ENCODE data around the gene IL37.

IL37 gene

DNA sequence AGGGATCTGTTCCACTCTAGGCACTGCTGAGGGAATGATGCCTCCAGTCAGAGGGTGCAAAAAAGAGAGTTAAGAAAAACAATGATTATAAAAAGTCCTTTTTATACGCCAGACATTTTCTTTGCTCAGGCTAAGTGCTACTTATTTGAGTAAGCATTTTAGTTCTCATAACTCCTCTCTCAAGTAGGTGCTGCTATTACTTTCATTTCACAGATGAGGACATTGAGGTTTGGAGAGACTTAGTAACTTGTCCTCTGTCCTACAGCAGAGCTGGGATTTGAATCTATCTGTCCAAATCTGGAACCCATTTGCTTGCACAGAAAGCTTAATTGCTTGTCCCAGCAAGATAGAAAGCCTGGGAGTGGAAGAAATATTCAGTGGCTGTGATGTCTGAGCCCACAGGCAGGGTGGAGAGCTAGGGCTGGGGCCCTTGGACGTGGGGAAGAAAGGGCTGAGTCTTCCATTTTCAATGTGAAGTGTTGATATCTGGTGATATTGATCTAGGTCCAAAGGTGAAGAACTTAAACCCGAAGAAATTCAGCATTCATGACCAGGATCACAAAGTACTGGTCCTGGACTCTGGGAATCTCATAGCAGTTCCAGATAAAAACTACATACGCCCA, 5.8 kb downstream of the IL37 start:
- no peak for DNase-seq (ENCODE audit: low read depth)
- TF ChIP-seq POLR2A (IDR thresholded peaks at IDR 0.05; ENCODE audit: extremely low read depth, insufficient read length) (no peak), MYC (IDR thresholded peaks at IDR 0.05; ENCODE audit: low read depth, low read length) (no peak)
- TF ChIP-seq, protein P1, sequence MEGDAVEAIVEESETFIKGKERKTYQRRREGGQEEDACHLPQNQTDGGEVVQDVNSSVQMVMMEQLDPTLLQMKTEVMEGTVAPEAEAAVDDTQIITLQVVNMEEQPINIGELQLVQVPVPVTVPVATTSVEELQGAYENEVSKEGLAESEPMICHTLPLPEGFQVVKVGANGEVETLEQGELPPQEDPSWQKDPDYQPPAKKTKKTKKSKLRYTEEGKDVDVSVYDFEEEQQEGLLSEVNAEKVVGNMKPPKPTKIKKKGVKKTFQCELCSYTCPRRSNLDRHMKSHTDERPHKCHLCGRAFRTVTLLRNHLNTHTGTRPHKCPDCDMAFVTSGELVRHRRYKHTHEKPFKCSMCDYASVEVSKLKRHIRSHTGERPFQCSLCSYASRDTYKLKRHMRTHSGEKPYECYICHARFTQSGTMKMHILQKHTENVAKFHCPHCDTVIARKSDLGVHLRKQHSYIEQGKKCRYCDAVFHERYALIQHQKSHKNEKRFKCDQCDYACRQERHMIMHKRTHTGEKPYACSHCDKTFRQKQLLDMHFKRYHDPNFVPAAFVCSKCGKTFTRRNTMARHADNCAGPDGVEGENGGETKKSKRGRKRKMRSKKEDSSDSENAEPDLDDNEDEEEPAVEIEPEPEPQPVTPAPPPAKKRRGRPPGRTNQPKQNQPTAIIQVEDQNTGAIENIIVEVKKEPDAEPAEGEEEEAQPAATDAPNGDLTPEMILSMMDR (IDR thresholded peaks at IDR 0.05; ENCODE audit: low read depth, low read length), result no peak
- TF ChIP-seq, protein P2, sequence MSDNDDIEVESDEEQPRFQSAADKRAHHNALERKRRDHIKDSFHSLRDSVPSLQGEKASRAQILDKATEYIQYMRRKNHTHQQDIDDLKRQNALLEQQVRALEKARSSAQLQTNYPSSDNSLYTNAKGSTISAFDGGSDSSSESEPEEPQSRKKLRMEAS (IDR thresholded peaks at IDR 0.05; ENCODE audit: low read depth, low read length), result no peak
- no peak overlapping the region for H3K4me3 ChIP-seq (ENCODE audit: low read depth, low read length)

- DNase-seq (ENCODE audit: low read depth), result no peak
- TF ChIP-seq, protein P2 (IDR thresholded peaks at IDR 0.05; ENCODE audit: low read depth, low read length), result no peak
- TF ChIP-seq POLR2A (IDR thresholded peaks at IDR 0.05; ENCODE audit: extremely low read depth, insufficient read length) (no peak), MYC (IDR thresholded peaks at IDR 0.05; ENCODE audit: low read depth, low read length) (no peak)
- TF ChIP-seq, protein P1 (IDR thresholded peaks at IDR 0.05; ENCODE audit: low read depth, low read length), result no peak
These were observed 6.9 kb downstream of the IL37 start for GRCh38 chr2:112917856-112918255.

GRCh38 chr2:112918256-112918655, 7.3 kb downstream of the IL37 start:
- no peak overlapping the region for H3K4me3 ChIP-seq (ENCODE audit: low read depth, low read length)
- TF ChIP-seq MYC (IDR thresholded peaks at IDR 0.05; ENCODE audit: low read depth, low read length), result no peak
- TF ChIP-seq, protein P1 (IDR thresholded peaks at IDR 0.05; ENCODE audit: low read depth, low read length), result no peak
- TF ChIP-seq, protein P2 (IDR thresholded peaks at IDR 0.05; ENCODE audit: low read depth, low read length), result no peak
- DNase-seq (ENCODE audit: low read depth), result no peak

More at GRCh38 chr2:112917856-112918255, 6.9 kb downstream of the IL37 start:
- no peak overlapping the region for H3K4me3 ChIP-seq (ENCODE audit: low read depth, low read length)

- no peak overlapping the region for H3K4me3 ChIP-seq (ENCODE audit: low read depth, low read length)
- TF ChIP-seq MYC (IDR thresholded peaks at IDR 0.05; ENCODE audit: low read depth, low read length) (no peak), POLR2A (IDR thresholded peaks at IDR 0.05; ENCODE audit: extremely low read depth, insufficient read length) (no peak)
- TF ChIP-seq, protein P1 (IDR thresholded peaks at IDR 0.05; ENCODE audit: low read depth, low read length), result no peak
- TF ChIP-seq, protein P2 (IDR thresholded peaks at IDR 0.05; ENCODE audit: low read depth, low read length), result no peak
These were observed 8.1 kb downstream of the IL37 start for GRCh38 chr2:112919086-112919485.

GRCh38 chr2:112920923-112921532, 10.1 kb downstream of the IL37 start:
- TF ChIP-seq, protein P2 (IDR thresholded peaks at IDR 0.05; ENCODE audit: low read depth, low read length), result no peak
- TF ChIP-seq, protein P1 (IDR thresholded peaks at IDR 0.05; ENCODE audit: low read depth, low read length), result no peak
- no peak for TF ChIP-seq MYC (IDR thresholded peaks at IDR 0.05; ENCODE audit: low read depth, low read length)
- TF ChIP-seq POLR2A (IDR thresholded peaks at IDR 0.05; ENCODE audit: extremely low read depth, insufficient read length), result no peak
- no peak for DNase-seq (ENCODE audit: low read depth)

More at GRCh38 chr2:112919086-112919485, 8.1 kb downstream of the IL37 start:
- no peak for DNase-seq (ENCODE audit: low read depth)

More at GRCh38 chr2:112920923-112921532, 10.1 kb downstream of the IL37 start:
- H3K4me3 ChIP-seq (ENCODE audit: low read depth, low read length), result no peak overlapping the region
